CD4-positive, alpha-beta T cell treated with Interleukin-15 for 1 hour (primary cell): ENCODE data around the gene MAN2A1.
"Not testable (repeated sequence)": the region's sequence is repeated elsewhere in the genome, so short reads cannot be mapped to it uniquely, and the experiment has no call there.

Experiments used
- DNase-seq: peaks from one replicate; pipeline ENCODE4 v3.0.0-alpha.2; 2020

Gene MAN2A1

GRCh38 chr5:109832207-109833188, 142.8 kb downstream of the MAN2A1 start:
- not testable (repeated sequence) for DNase-seq

- DNase-seq, result no peak
Measured at GRCh38 chr5:109833946-109834345, 144.2 kb downstream of the MAN2A1 start.

DNA sequence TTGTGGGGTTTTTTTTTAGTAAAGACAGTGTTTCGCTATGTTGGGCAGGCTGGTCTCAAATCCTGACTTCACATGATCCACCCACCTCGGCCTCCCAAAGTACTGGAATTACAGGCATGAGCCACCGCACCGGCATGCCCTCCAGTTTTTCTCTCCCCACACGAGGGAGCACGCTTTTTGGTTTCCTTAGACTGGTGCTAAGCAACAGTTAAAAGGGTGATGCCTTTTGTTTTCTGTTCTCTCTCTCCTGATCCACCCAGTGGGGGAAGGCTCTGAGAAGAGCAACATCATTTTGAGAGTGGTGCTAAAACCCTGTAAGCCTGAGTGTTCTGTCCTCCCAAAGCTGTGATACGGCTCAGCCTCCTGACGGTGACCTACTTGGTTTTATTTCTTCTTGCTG, 146.6 kb downstream of the MAN2A1 start:
- DNase-seq, result no peak

- DNase-seq, result no peak
Measured at GRCh38 chr5:109837231-109837861, 147.6 kb downstream of the MAN2A1 start.

GRCh38 chr5:109838157-109838556, 148.4 kb downstream of the MAN2A1 start:
- DNase-seq, result no peak

- DNase-seq, result no peak
Measured at GRCh38 chr5:109844148-109844547, 154.4 kb downstream of the MAN2A1 start.

GRCh38 chr5:109844695-109845094, 155.0 kb downstream of the MAN2A1 start:
- no peak for DNase-seq

DNA sequence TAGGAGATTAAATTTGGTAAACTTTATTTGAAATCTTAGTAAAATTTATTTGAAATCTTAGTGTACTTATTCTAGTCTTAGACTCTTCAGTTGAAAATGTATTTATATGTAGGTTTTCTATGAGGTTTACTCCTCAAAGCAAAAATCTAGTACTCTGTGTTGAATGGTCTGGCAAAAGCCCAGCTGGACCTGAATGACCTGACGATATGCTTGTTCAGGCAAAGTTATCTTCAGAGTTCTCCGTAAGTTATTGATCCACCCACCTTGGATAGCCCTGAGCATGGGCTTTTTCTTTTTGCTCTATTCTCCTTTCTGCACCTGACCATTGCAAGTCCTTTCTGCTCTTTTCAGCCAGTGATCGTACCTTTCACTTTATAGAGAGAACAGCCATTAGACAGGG, 158.4 kb downstream of the MAN2A1 start:
- no peak for DNase-seq

DNA sequence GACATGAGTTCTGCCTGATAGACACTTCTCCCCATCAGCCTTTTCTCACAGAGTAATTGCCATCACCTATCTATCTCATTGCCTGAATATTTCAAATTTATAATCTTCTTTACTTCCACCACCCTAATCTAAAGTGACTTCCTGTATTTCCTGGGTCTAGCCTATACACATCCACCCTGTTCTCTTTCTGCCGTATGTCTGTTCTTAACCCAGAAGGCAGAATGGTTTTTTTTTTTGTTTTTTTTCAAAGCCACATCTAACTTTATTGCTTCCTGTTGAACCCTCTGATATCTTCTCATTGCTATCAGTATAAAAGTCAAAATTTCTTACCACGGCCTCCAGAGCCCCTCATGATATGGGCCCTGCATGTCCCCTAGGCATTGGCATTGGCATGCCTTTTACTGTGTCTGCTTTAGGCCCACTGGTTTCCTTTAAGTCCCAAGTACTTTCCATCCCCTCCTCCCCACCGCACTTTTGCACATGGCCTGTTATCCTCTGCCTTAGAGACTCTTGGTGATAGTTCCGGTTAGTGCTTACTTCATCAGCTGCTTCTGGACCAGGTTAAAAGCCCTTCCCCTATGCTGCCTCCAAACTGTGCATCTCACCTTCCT, 159.9 kb downstream of the MAN2A1 start:
- no peak for DNase-seq

- DNase-seq, result no peak
Measured at GRCh38 chr5:109852371-109853155, 162.8 kb downstream of the MAN2A1 start.

DNA sequence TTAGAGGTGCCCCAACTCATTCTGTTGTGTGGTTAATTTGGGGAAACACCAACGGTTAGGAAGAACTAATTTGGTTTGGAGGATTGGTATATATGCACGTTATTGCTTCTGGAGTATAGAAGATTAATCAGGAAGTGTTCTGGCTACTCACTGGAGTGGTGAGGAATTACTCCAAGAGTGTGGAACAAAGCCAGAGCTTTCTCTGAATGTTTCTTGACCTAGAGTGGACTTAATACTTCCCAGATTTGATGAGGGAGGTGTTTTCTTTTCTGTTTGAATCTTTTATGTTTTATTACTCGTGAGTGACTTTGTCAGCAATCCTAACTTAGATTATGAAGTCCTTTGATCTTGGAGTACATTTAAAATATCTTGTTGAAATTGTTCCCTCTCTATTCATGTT, 163.7 kb downstream of the MAN2A1 start:
- no peak for DNase-seq

- DNase-seq, result no peak
Measured at GRCh38 chr5:109855056-109855455, 165.3 kb downstream of the MAN2A1 start.

DNA sequence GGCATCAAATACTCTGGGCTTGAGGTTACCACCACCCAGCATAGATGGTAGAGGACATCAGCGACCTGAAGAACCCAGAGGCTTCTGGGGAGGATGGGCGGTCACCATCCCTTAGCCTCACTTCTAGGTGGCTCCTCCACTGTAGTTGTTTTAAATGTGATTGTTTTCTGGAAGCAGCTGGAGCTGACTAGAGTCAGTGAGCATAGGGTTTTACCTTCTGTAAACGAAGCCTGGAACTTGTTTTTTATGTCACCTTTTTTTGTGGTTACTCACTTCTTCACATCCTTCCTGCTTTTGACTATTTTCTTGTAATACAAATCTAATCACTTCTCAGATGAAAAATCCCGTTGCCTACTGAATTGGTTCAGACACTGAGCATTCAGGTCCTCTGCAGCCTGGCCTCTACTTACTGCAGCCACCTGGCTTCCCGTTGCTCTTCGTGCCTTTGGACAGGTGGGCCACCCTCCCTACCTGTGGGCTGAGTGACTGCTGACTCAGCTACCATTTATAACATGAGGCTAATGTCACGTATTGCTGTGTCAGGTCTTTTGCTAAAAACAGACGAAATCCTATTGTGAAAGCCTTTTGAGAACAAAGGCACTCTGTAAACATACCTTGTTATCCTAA, 167.8 kb downstream of the MAN2A1 start:
- peak; percentile 23 for DNase-seq

DNA sequence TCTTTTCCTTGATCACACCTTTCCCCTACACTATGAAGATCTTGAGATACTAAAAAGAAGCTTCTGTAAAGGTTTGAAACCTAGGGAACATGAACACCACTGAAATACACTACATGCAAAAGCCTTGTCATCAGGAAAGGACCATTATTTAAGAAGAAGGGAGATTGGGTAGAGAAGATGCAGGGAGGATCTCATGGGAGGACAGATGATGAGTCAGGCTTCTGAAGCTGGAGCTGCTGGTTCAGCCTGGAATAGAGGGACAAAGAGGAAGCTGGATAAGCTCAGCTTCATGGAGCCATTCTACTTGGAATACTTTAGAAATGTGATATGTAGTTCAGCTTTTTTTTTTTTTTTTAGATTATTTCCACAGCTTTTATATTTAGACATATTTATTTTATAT, 169.8 kb downstream of the MAN2A1 start:
- DNase-seq, result no peak

GRCh38 chr5:109862301-109862700, 172.6 kb downstream of the MAN2A1 start:
- DNase-seq, result no peak

DNA sequence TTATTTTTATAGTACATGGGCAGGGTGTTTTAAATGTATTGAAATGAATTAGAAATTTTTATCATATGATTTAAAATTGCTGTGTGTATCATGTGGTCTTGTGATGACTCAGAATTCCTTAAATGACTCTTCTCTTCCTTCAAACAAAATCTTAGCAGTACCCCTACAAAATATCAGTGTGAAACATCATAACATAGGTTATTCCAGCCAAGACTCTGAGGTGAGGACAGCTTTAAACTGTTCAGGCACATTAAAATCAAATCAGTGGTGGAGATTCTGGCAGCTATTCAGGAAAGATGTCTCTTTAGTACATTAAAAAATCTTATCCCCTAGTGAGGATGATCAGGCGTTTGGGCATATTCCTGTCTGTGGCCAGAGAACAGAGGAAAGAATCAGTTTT, 174.0 kb downstream of the MAN2A1 start:
- no peak for DNase-seq

GRCh38 chr5:109865637-109866036, 175.9 kb downstream of the MAN2A1 start:
- DNase-seq, result no peak

DNA sequence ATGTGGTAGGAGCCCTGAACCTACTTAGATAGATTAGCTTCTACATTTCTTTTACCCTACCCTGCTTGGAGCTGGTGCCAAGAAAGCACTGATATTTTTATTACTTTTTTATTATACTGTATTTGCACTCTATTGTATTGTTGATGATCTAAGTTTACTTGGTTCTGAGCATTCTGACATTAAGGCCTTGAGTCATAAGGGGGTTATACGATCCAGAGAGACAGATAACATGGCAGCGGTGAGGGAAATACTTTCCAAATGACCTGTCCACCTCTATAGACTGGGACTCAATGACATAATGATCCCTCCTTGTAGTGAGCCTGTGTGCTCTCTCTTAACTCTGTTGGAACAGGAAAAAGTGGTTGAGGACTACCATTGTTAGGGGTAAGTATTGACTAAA, 176.3 kb downstream of the MAN2A1 start:
- no peak for DNase-seq

- no peak for DNase-seq
Measured at GRCh38 chr5:109868737-109869136, 179.0 kb downstream of the MAN2A1 start.

GRCh38 chr5:109873687-109874086, 184.0 kb downstream of the MAN2A1 start:
- no peak for DNase-seq

DNA sequence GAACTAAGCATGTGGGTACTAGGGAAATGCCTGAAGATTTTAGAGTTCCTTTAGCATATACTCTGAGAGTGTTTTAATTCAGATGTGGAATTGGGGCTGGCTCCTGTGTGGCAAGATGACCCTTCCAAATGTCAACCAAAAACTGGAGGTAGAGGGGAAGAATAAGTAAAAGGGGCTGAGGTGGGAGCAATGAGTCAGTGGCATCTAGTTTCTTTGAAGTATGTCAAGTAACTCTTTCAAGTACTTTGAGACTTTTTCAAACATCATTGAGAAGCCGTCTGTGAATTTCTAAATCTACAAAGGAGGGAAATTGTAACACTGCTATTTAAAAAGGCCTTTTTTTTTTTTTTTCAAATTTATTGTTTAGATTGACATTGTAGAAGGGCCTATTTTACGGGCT, 184.4 kb downstream of the MAN2A1 start:
- DNase-seq, result no peak

GRCh38 chr5:109876030-109876725, 186.5 kb downstream of the MAN2A1 start:
- no peak for DNase-seq
